Measurements from ENCODE around the gene FER1L5.
A peak's percentile ranks its signal among the peaks of the same experiment; 100 is the strongest.

The FER1L5 gene

GRCh38 chr2:96734880-96735583, 92.5 kb downstream of the FER1L5 start:
- peak in 1 of 10 donors; percentile 25 for DNase-seq
- intact Hi-C loops (cut with DNase I): loop anchor here (5.0 kb wide), 1 partner anchor 67 kb away; no protein-coding TSS in a partner anchor

DNA sequence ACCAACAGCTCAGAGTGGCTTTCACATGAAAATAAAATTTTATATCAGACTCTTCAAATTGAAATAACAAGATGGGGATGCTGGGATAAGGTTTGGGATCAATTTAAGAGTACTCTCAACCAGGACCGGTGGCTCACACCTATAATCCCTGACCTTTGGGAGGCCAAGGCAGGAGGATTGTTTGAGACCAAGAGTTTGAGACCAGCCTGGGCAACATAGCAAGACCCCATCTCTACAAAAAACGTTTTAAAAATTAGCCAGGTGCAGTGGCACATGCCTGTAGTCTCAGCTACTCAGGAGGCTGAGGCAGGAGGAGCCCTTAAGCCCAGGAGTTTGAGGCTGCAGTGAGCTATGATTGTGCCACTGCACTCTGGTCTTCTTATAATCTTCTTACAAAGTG, 94.7 kb downstream of the FER1L5 start:
- intact Hi-C loops (cut with DNase I): loop anchor here (5.0 kb wide), 1 partner anchor 65 kb away; no protein-coding TSS in a partner anchor
- peak in 1 of 10 donors; percentile 21 for DNase-seq

- peak in 1 of 10 donors; percentile 27 for DNase-seq
- intact Hi-C loops (cut with DNase I): loop anchor here (5.0 kb wide), 1 partner anchor 64 kb away; no protein-coding TSS in a partner anchor
These were observed 95.3 kb downstream of the FER1L5 start for GRCh38 chr2:96737831-96738230.

GRCh38 chr2:96739076-96739632, 96.6 kb downstream of the FER1L5 start:
- intact Hi-C loops (cut with DNase I): loop anchor here (1.0 to 5.0 kb wide), 2 partner anchors 63 to 77 kb away; partner anchors contain the start of gene CNNM3

DNA sequence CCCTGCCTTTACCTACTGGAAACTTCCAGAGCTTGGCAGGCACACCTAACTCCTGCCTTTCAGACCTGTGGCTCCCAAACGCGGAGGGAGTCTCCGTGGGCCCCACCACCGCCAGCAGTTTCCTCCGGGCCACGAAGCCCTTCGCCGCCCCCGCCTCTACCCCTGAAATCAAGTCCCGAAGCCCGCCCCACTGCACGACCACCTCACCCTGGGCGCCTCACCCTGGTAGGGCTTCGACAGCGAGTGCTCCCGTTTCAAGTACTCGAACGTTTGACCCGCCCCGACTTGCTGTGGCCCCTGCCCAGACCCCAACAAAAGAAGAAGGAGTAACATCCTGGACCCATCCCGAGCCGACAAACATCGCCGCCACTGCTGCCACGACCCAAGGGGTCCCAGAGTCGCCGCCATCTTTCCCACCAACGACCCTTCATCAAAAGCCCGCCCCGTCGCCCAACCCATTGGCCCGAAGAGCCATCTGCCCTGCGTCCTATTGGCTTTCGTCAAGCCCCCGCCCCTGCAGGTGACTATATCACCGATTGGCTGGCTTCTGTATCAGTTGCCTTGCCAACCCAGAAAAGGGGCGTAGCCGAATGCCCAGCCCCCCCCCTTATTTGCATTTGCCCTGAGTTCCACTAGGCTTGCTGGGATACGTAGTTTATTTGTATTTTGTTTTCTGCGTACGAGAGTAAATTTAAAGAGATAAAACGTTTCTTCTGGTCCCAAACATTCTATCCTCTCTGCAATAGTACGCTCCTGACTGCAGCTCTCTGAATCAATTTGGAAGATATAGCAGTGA, 97.3 kb downstream of the FER1L5 start, which contains the start of gene LMAN2L:
LMAN2L (minus strand) TSS at position 432 of the 796 bp plus-strand sequence; CDS start at position 408, 24 bp downstream.
- peak; percentile 93 to 100 (median 97) for DNase-seq
- intact Hi-C loops (cut with DNase I): loop anchor here (1.0 to 5.0 kb wide), 4 partner anchors 20 to 102 kb away; partner anchors contain the start of genes CNNM3, CNNM4 and KANSL3

More at GRCh38 chr2:96739076-96739632, 96.6 kb downstream of the FER1L5 start:
- no peak for DNase-seq

DNA sequence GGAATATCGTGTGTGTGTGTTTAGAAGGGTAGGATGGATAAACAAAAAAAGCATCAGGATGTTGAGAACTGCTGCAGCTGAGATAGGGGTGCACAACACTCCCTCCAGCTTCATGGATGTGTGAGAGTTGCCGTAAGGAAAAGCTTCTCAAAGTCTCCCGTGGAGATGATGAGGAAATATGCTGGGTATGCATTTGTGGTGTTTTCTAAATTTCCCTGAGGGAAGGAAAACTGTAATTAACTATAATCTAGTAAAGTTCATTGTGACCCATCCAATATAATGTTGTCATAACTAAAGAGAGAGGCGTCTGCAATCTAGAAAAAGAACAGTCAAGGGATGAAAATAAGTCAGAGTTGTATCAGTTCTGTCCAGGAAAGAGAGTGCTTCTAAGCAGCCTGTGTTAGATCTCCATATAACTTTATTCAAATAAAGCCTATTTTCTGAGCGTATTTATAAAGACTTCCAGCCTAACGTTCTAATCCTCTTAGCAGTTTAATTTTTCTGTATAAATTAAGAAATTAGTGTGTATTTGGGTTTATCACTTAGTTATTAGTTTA, 104.6 kb downstream of the FER1L5 start:
- intact Hi-C loops (cut with DNase I): no loop called here
- peak in 1 of 10 donors; percentile 1 for DNase-seq

- DNase-seq: peak in 1 of 10 donors; percentile 19
- intact Hi-C loops (cut with DNase I): no loop called here
These were observed 109.2 kb downstream of the FER1L5 start for GRCh38 chr2:96751800-96752199.

GRCh38 chr2:96753661-96754282, 111.2 kb downstream of the FER1L5 start:
- intact Hi-C loops (cut with DNase I): no loop called here
- DNase-seq: peak in 1 of 10 donors; percentile 7

DNA sequence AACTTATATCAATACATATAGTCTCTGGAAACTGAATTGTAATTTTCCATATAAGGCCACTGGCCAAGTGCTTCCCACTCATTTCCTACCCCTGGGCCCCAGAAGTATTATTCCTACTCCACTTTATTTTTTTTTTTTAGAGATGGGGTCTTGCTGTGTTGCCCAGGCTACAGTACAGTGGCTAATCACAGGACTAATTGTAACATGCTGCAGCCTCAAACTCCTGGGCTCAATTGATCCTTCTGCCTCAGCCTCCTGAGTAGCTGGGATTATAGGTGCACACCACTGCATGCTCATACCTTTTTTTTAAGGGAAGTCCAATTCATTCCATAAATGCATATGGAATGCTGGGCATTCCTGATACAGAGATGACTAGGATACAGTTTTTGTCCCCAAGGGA, 111.8 kb downstream of the FER1L5 start:
- DNase-seq: peak in 1 of 10 donors; percentile 1
- intact Hi-C loops (cut with DNase I): no loop called here
